Measurements from ENCODE around the gene FRMPD2.
"Not testable (repeated sequence)": the region's sequence is repeated elsewhere in the genome, so short reads cannot be mapped to it uniquely, and the experiment has no call there.

FRMPD2 gene

DNA sequence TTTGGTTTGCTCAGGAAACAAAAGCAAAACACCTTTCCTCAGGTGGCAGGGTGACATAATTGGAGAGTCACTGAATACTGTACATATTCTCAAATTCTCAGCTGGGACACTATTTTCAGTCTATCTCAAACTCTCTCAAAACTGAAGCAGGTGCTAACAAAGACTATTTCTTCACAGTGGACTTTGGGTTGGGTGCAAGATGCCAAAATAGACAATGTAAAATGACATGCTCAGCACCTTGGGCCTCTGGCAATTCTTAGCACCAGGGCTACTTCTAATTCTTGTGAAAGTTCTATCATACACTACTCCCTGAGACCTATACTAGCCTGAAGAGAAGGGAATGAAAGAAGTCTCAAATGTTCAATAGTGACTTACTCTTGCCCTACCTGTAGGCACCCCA lies 151.9 kb downstream of the FRMPD2 start:
- not testable (repeated sequence) for DNase-seq (ENCODE audit: low read depth)

- not testable (repeated sequence) for DNase-seq (ENCODE audit: low read depth)
These were observed 164.2 kb downstream of the FRMPD2 start for GRCh38 chr10:48110277-48110676.
